Endodermal cell (in vitro differentiated cells): ENCODE measurements around the gene CORIN. TPM values are rescaled to one million over a fixed set of nuclear protein-coding genes. Genes with fewer than 3 reads are reported as not detected.

Experiments used
- DNase-seq: peaks from one replicate; pipeline ENCODE4 v3.0.0-alpha.2; 2017
- H3K27ac ChIP-seq: 2 replicates; pipeline ENCODE4 v1.5.1; 2013; ENCODE audit warnings: mild to moderate bottlenecking, low read depth, low read length, moderate library complexity
- H3K27me3 ChIP-seq: 2 replicates; pipeline ENCODE4 v1.6.1; 2013; ENCODE audit warnings: mild to moderate bottlenecking, low read length, moderate library complexity; ENCODE audit not compliant: insufficient read depth, control insufficient read depth, poor library complexity, severe bottlenecking
- H3K36me3 ChIP-seq: 2 replicates; pipeline ENCODE4 v1.7.0; 2013; ENCODE audit warnings: mild to moderate bottlenecking, low read length, moderate library complexity; ENCODE audit not compliant: control insufficient read depth, insufficient read depth
- H3K4me1 ChIP-seq: one replicate; pipeline ENCODE4 v1.7.0; 2013; ENCODE audit warnings: low read length; ENCODE audit not compliant: control insufficient read depth, insufficient read depth
- H3K4me3 ChIP-seq: 2 replicates; pipeline ENCODE4 v1.5.1; 2013; ENCODE audit warnings: mild to moderate bottlenecking, low read length, moderate library complexity
- H3K9ac ChIP-seq: 2 replicates; pipeline ENCODE4 v1.6.1; 2013; ENCODE audit warnings: mild to moderate bottlenecking, low read length, moderate library complexity; ENCODE audit not compliant: poor library complexity, severe bottlenecking; ENCODE audit errors: extremely low read depth
- H3K9me3 ChIP-seq: 2 replicates; pipeline ENCODE4 v1.6.1; 2013; ENCODE audit warnings: mild to moderate bottlenecking, low read length, moderate library complexity; ENCODE audit not compliant: control insufficient read depth
- H3K27ac Mint-ChIP-seq: 2 replicates; pipeline ENCODE4 v1.8.0; 2020; ENCODE audit warnings: mixed read lengths
- H3K27me3 Mint-ChIP-seq: 2 replicates; pipeline ENCODE4 v1.8.0; 2021; ENCODE audit warnings: mild to moderate bottlenecking, mixed read lengths; ENCODE audit not compliant: insufficient read depth
- H3K36me3 Mint-ChIP-seq: 2 replicates; pipeline ENCODE4 v1.8.0; 2020; ENCODE audit warnings: low read depth, mixed read lengths
- H3K4me1 Mint-ChIP-seq: 2 replicates; pipeline ENCODE4 v1.8.0; 2020; ENCODE audit warnings: mixed read lengths
- H3K4me3 Mint-ChIP-seq: 2 replicates; pipeline ENCODE4 v1.8.0; 2020; ENCODE audit warnings: mild to moderate bottlenecking, moderate library complexity, mixed read lengths
- H3K9me3 Mint-ChIP-seq: 2 replicates; pipeline ENCODE4 v1.8.0; 2020; ENCODE audit warnings: mild to moderate bottlenecking, mixed read lengths
- WGBS, 2 experiments: methylation state at CpG; one replicate each; pipeline versions ENCODE4 v1.1.5 to v1.1.7; 2013; ENCODE audit warnings: missing lambda C conversion rate in 2 of 2, mixed read lengths in 1 of 2; ENCODE audit not compliant: insufficient coverage in 1 of 2, insufficient read length in 1 of 2; 5-methylcytosine and 5-hydroxymethylcytosine counted together
- total RNA-seq, 2 donors: library from RNA; stranded (reverse); fragmentation: NEBNext Ultra II Directional in 1 of 2; extraction: Animal tissue kit (Norgen Biotek cat#: 25700) in 1 of 2; gene quantifications; 2 replicates in 1 of 2; 3 replicates in 1 of 2; pipeline ENCODE4 v1.2.1, GENCODE V29; 2021
- TF ChIP-seq, protein P1 (sequence below): fragments of 200-600 bp; sonication (generic); conservative IDR thresholded peaks from 2 replicates; pipeline ENCODE4 v1.5.0; 2021; ENCODE audit warnings: antibody characterized with exemption, mild to moderate bottlenecking

Gene CORIN
- total RNA-seq, 2 donors from 2014 or later: 0.53 TPM; not detected in 1

DNA sequence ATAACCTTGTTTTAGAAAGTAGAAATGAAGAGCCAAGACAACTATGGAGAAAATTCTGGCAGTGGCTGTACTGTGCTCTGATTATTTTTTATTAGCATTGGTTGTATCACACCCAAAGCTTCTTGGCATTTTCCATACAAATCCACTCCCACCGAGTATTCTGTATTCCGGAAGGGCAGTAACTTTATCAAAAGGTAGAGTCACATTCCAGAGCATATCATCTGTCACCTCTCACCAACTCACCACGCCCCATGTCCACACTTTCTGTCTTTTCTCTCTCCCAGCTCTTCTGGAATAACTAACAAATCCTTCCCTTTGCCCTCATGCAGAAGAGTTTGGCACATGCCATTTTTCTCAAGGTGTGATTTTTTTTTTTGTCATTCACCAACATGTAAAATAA lies 52.7 kb downstream of the CORIN start:
- Mint-ChIP-seq H3K27ac (no peak overlapping the region), H3K9me3 (no peaks in the 10 kb centered on the region), H3K36me3 (no peaks in the 10 kb centered on the region), H3K4me3 (no peak overlapping the region), H3K4me1 (no peaks in the 10 kb centered on the region), H3K27me3 (no peaks in the 10 kb centered on the region)
- Histone ChIP-seq H3K9me3 (peaks cover 4% of the 10 kb centered on the region), H3K4me1 (no peaks in the 10 kb centered on the region), H3K36me3 (no peaks in the 10 kb centered on the region), H3K27me3 (no peaks in the 10 kb centered on the region), H3K27ac (no peak overlapping the region), H3K4me3 (no peak overlapping the region), H3K9ac (no peak overlapping the region)
- 89 to 93% methylated on average over 2 to 3 of the region's 3 CpGs for WGBS, 2 experiments
- DNase-seq: no peak
- TF ChIP-seq, protein P1, sequence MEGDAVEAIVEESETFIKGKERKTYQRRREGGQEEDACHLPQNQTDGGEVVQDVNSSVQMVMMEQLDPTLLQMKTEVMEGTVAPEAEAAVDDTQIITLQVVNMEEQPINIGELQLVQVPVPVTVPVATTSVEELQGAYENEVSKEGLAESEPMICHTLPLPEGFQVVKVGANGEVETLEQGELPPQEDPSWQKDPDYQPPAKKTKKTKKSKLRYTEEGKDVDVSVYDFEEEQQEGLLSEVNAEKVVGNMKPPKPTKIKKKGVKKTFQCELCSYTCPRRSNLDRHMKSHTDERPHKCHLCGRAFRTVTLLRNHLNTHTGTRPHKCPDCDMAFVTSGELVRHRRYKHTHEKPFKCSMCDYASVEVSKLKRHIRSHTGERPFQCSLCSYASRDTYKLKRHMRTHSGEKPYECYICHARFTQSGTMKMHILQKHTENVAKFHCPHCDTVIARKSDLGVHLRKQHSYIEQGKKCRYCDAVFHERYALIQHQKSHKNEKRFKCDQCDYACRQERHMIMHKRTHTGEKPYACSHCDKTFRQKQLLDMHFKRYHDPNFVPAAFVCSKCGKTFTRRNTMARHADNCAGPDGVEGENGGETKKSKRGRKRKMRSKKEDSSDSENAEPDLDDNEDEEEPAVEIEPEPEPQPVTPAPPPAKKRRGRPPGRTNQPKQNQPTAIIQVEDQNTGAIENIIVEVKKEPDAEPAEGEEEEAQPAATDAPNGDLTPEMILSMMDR: no peak

DNA sequence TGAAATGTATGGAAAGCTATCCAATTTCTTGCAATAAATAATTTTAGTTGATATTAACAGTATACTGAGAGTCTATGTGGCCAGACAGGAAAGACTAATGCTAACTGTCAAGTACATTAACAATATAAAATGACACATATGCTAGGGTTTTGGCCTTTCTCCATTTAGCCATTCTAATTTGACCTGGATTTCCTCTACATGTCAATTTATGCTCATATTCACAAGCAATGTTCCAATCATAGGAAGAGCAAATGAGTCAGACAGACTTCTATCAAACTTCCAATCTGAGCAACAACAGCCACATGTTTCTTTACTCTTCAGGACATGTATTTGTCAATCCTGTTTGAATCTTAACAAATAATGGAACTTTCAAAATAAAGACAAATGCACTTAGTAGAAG lies 53.6 kb downstream of the CORIN start:
- no peaks in the 10 kb centered on the region for H3K4me1 ChIP-seq
- H3K4me3 ChIP-seq: no peak overlapping the region
- Mint-ChIP-seq H3K27me3 (no peaks in the 10 kb centered on the region), H3K27ac (no peak overlapping the region), H3K4me3 (no peak overlapping the region), H3K4me1 (no peaks in the 10 kb centered on the region), H3K36me3 (no peaks in the 10 kb centered on the region), H3K9me3 (no peaks in the 10 kb centered on the region)
- TF ChIP-seq, protein P1: no peak
- H3K9ac ChIP-seq: no peak overlapping the region
- no peaks in the 10 kb centered on the region for H3K27me3 ChIP-seq
- no peak overlapping the region for H3K27ac ChIP-seq
- peaks cover 4% of the 10 kb centered on the region for H3K9me3 ChIP-seq
- no peak for DNase-seq
- H3K36me3 ChIP-seq: no peaks in the 10 kb centered on the region

DNA sequence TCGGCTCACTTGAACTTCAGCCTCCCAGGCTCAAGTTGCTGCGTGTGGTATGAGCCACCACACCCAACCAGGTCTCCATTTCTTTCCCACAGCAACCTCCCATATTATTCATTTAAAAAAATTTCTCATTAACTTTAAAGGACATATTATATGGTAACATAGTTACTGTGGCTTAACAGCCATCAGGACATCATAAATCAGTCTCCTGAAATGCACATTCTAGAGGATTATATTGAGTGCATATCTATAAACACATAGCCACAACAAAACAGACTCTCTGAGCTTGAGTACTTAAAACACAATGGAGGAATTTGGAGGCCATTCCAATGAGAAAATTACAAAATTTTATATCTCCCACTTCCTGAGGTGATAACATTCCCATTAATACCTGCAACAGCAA lies 61.5 kb downstream of the CORIN start:
- no peaks in the 10 kb centered on the region for H3K36me3 ChIP-seq
- peaks cover 2% of the 10 kb centered on the region for H3K4me1 Mint-ChIP-seq
- H3K9me3 ChIP-seq: peaks cover 4% of the 10 kb centered on the region
- H3K9ac ChIP-seq: no peak overlapping the region
- H3K4me3 ChIP-seq: no peak overlapping the region
- no peaks in the 10 kb centered on the region for H3K4me1 ChIP-seq
- WGBS, 2 experiments: 100% methylated on average over 2 of the region's 2 CpGs; no CpG with 5 or more reads in 1 of the 2 experiments
- TF ChIP-seq, protein P1: no peak
- H3K36me3 Mint-ChIP-seq: no peaks in the 10 kb centered on the region
- no peak overlapping the region for H3K4me3 Mint-ChIP-seq
- H3K9me3 Mint-ChIP-seq: peaks cover 3% of the 10 kb centered on the region
- H3K27ac Mint-ChIP-seq: no peak overlapping the region
- H3K27me3 ChIP-seq: no peaks in the 10 kb centered on the region
- H3K27ac ChIP-seq: no peak overlapping the region
- no peaks in the 10 kb centered on the region for H3K27me3 Mint-ChIP-seq
- DNase-seq: no peak
